DND-41 (cell line): ENCODE results near the gene SLC2A4RG.

Source experiments
- CTCF ChIP-seq: IDR thresholded peaks from 2 replicates; pipeline ENCODE4 v1.5.1; 2012; ENCODE audit warnings: borderline replicate concordance, low read length, moderate library complexity, mild to moderate bottlenecking; ENCODE audit not compliant: poor library complexity, severe bottlenecking; ENCODE audit errors: extremely low read depth
- EZH2 ChIP-seq: IDR thresholded peaks from 3 replicates; pipeline ENCODE4 v1.6.1; 2012; ENCODE audit warnings: borderline replicate concordance, low read depth, mild to moderate bottlenecking, moderate library complexity, low read length, inconsistent platforms; ENCODE audit not compliant: severe bottlenecking

GRCh38 chr20:63690898-63691710 is 48.5 kb upstream of the SLC2A4RG start:
- no peak for TF ChIP-seq CTCF
- TF ChIP-seq EZH2 = no peak
